Measurements from ENCODE around the gene PVRIG.
"Not testable (repeated sequence)": the region's sequence is repeated elsewhere in the genome, so short reads cannot be mapped to it uniquely, and the experiment has no call there.

Gene PVRIG

DNA sequence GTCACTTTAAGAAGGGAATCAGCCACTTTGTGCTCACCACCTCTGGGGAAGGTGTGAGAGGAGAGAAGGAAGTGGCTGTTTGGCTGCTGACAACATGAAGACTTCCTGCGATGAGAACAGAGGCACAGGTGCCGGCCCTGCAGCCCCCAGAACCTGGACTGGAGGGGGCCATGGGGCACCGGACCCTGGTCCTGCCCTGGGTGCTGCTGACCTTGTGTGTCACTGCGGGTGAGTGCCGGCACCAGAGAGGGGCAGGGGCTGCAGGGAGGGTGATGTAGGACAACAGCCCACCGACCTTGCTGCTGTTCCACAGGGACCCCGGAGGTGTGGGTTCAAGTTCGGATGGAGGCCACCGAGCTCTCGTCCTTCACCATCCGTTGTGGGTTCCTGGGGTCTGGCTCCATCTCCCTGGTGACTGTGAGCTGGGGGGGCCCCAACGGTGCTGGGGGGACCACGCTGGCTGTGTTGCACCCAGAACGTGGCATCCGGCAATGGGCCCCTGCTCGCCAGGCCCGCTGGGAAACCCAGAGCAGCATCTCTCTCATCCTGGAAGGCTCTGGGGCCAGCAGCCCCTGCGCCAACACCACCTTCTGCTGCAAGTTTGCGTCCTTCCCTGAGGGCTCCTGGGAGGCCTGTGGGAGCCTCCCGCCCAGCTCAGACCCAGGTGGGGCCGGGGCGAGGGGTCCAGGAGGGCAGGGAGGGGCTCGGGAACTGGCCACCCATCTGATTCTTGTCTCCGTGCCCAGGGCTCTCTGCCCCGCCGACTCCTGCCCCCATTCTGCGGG lies at the start of gene PVRIG:
TSS of gene PVRIG (plus strand) at position 149 of the 785 bp plus-strand sequence. CDS start at position 171, 22 bp downstream.
- not testable (repeated sequence) for DNase-seq (ENCODE audit: low spot score)

DNA sequence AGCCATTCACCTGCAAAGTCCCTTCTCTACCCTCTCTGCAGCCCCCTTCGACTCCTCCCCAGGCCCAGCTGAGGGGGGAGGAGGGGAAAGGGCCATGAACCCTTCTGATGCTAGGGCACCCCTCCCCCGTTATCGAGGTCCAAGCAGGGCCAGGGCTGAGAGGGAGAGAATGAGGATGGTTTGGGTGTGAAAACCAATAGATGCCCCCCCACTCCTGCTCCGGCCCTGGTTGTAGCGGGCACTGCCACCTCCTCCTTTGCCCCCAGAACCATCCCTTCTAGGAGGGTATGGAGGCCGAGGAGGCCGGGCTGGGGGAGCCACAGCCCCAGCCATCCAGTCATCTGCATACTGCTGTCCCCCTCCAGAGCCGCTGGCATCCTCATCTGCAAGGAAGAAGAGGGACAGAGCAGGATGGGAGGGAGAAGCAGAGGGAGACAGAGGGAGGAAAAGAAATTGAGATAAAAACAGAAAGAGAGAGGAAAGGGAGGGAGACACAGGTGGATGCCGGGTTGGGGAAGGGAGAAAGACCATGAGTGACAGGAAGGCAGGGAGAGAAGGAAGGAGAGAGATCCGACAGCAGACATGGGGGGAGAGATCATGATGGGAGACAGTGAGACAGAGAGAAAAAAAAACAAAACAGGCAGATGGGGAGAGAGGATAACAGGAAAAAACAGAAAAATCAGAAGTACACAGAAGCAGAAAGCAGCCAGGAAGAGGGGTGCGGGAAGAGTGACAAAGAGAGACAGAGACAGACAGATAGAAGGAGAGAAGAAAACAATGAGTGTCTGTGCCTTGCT lies 49.5 kb upstream of the PVRIG start:
- no peak for DNase-seq (ENCODE audit: low spot score)

DNA sequence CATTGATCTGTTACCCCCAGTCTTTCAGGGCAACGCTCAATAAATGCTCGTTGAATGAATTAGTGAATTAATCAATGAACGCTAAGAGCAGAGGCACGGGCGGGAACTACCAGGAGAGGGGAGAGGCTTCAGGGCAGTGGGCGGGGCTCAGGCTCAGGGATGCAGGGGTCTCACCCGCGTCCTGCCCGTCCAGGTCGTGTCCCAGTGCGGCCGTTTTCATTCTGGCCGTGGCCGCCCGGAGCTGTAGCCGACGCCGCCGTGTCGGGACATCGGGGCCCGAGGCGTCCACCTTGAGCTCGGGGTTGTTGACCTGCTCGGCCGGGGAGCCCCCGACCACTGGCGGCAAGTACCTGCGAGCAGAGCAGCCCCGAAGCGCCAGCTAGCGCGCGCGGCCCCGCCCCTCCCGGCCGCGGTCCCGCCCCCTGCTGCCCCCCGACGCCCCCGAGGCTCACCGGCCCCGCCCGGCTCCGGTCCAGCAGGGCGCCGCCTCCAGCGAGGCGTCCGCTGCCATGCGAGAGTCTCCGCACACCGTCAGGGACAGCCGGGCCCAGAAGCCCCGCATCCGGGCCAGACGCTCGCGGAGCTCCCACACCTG lies 48.6 kb upstream of the PVRIG start:
- no peak for DNase-seq (ENCODE audit: low spot score)

DNA sequence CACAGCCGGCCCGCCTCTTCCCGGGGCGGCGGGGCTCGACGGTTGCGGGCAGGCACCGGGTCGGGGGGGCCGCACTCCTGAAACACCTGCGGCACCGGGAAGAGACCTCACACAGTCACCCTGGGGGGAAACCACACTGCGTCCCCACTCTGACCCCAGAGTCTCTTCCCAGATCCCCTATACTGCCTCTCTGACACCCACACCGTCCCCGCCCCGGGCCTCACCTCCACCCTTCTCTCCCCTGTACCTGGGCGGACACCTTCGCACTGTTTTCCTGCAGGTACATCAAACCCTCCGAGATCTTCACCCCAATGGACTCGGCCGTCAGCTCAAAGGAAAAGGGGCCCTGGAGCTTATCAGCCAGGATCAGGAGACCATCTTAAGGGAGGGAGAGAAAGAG lies 47.9 kb upstream of the PVRIG start:
- DNase-seq (ENCODE audit: low spot score), result no peak

DNA sequence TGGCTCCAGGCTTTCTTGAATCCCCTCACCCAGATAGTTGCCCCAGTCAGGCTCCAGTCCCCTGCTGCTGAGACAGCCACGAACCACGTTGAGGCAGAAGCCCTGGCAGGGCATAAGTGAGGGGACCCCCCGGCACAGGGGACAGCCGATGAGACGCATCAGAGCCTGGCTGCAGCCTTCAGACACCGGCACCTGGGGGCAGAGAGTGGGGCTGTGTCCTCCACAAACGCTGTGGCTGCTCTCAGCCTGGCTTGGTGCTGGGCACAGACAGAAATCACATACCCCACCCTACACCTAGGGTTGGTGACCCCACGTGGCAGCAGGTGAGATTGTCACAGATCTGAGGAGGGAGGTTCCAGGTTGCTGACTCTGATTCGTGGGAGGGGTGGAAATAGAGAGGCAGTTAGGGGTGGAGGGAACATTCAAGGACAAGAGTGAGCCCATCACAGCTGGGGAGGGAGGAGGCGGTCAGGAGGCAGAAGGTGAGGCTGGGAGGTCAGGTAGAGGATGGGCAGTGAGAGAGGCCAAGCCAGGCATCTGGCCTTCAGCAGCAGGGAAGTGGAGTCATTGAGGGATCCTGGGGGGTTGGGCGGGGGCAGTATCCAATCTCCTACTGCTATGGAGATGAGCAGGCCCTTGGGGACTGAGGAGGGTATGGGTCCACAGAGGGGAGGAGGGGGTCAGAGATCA lies 45.8 kb upstream of the PVRIG start:
- no peak for DNase-seq (ENCODE audit: low spot score)

DNA sequence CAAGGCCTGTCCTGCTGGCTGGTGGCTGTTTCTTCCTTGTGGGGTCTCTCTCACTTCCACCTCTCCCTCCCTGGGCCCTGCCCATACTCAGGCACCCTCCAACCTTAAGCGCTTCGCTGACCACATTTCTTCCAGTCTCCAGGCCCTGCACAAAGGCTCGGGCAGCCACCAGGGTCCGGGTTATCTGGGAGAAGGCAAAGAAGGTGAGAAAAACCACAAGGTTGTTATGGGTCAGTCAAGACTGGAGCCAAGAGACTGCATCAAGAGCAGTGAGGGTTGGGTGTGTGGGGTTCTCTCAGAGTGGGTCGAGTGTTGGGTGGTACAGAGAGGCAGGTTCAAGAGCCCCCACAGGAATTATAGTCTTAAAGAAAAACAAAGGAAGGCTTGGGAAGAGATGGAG lies 45.2 kb upstream of the PVRIG start:
- no peak for DNase-seq (ENCODE audit: low spot score)

DNA sequence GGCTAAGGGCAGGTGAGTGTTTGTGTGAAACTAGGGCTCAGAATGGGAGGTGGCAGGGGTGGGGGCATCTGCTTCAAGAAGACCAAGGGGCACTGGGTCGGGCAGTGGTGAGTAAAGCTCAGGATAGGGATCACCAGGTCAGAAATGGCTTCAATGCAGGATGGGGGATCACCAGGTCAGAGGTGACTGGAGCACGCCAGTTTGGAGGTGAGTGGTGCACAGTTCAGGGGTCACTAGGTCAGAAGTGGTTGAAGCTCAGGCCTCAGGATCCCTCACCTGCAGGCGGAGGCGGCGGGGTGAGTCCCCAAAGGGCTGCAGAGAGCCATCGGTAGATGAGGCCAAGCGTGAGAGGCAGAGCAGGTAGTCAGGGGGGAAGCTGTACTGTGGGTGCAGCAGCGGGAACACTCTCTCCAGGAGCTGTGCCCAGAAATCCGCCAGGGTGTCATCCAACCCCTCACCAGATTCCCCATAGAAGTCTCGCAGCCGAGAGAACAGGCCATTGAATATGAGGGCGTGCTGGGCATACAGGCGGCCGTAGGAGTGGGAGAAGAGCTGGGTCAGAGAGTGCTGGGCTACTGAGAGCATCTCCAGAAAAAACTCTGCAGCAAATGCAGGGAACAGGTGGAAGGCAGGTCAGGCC lies 44.3 kb upstream of the PVRIG start:
- DNase-seq (ENCODE audit: low spot score), result no peak

DNA sequence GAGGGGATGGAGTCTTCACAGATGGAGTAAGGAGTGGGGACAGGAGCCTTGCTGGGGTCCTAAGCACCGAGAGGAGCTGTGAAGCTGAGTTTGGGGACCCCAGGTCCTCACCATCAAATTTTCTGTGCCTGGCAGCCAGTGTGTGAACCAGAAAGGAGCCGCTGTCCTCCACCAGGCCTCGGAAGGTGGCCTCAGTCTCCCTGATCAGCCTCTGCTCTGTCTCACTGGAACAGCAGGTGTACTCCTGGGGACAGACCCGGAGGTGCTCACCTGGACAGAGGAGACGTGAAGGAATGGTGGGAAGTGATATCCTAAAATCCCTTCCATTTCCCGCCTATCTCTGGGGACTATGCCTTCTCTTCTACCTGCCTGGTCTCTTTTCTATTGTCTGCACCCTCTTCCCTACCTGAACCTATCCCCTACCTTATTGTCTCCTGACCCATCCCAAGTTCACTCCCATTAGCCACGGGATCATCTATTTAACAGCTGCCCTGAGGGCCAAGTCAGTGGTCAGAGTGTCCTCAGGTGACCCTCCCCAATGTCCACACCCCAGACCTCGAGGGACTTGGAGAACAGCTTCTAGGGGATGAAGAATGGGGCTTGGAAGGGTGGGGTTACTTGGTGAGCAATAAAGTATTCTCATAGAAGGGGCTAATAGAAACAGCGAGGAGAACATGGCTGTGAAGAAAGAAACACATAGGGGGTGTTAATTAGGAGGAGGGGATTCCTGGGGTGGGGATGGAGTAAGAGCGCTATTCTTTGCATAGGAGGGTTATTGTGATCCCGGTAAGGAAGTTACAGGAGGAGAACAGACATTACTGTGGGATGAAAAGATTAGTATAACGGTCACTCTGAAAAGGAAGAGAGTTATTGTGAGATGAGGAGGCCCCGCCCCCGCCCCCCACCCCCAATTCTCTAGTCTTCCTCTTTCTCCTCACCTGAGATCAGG lies 43.4 kb upstream of the PVRIG start:
- no peak for DNase-seq (ENCODE audit: low spot score)

DNA sequence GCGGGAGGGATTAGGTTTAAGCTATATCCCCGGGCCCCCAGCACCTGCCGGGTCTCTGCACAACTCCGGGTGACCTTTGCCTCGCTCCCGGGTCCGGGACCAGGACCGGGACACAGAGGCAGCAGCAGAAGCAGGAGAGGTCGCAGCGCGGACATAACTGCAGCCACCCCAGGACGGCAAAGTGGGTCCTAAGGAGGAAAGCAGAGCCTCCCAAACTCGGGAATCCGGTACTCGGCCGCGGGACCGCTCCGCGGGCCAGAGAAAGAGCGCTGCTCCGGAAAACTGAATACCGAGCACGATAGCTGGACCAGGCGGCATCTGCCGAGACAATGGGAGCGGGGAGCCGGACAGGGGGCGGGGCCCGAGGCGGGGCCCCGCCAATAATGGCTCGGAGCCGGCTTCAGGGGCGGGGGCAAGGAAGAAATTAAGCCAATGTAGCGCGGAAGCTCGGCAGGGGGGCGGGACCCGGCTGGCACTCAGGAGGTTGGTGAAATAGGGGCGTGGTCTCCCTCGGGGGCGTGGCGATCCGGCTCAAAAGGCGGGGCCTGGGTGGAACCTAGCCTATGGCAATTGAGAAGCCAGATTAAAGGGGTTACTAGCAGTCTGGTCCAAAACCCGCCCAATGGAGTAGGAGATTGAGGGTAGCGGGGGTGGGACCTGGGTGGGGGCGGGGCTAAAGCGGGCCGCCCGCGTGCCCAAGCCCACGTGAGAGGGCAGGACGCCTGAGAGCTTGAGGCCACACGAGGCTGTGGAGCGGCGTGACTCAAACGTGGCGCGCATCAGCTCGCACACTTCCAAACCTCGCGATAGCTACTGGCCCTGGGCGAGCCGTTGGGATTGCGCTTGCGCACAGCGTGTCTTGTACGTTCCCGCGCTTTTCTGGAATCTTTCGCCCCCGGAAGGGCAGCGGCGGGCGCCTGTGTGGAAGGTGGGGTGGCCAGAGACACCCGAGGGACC lies 42.4 kb upstream of the PVRIG start, which contains the start of the genes GPC2 and STAG3:
TSS of gene GPC2 (minus strand) at position 337 of the 957 bp plus-strand sequence. CDS start at position 155, 182 bp downstream.
TSS of gene STAG3 (plus strand) at position 874 of the 957 bp plus-strand sequence. CDS start 2,639 bp downstream, outside the sequence.
- DNase-seq (ENCODE audit: low spot score), result peak; percentile 98

DNA sequence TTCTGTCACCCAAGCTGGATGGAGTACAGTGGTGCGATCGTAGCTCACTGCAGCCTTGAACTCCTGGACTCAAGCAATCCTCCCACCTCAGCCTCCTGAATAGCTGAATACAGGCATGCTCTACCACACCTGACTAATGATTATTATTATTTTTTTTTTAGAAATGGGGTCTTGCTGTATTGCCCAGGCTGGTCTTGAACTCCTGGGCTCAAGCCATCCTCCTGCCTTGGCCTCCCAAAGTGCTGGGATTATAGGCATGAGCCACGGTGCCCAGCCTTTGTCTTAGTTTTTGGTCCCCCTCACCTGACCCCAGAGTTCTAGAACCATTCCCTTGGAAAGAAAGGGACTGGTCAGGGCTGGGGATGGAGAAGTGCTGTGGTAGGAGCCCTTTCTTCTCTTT lies 39.7 kb upstream of the PVRIG start:
- DNase-seq (ENCODE audit: low spot score), result not testable (repeated sequence)

DNA sequence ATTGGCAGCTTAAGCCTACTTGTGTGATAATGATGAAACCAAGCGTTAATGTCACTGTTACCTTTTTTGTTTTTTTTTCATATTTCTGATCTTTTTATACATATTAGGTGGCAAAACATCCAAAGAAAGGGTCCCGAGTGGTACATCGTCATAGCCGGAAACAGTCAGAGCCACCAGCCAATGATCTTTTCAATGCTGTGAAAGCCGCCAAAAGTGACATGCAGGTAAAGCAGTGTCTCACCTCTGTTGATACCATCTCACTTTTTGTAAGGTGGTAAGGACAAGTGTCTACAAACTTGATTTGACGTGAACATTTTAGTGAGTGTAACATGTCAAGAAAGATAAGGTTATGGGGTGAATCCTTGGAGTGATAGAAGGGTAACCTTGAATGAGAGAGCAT lies 37.1 kb upstream of the PVRIG start:
- DNase-seq (ENCODE audit: low spot score), result not testable (repeated sequence)

DNA sequence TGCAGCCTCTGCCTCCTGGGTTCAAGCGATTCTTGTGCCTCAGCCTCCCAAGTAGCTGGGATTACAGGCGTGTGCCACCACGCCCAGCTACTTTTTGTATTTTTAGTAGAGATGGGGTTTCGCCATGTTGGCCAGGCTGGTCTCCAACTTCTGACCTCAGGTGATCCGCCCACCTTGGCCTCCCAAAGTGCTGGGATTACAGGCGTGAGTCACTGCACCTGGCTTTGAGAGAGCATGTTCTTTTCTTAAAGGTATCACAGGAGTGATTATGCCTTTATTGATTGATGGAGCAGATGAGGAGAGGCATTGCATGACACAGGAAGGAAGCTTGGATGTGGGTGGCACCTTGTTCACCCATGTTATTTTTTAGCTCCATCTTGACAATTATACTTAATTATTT lies 36.7 kb upstream of the PVRIG start:
- not testable (repeated sequence) for DNase-seq (ENCODE audit: low spot score)

DNA sequence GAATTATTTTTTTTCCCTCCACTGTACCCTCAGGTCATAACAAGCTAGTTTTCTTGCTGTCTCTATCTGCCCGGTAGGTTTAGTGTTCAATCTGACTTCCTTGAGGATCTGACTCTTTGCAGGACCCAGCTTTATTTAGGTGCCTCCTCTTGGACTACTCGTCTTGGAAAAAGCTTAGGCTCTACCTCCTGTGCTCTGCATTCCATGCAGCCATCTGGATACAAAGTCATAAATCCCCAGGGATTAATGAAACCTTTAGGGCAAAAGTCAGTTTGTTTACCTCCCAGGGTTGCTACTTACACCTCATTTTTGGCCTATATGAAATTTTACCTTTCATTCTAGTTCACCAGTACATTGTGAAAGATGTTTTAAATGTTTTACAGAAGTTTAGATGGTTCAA lies 34.0 kb upstream of the PVRIG start:
- no peak for DNase-seq (ENCODE audit: low spot score)

DNA sequence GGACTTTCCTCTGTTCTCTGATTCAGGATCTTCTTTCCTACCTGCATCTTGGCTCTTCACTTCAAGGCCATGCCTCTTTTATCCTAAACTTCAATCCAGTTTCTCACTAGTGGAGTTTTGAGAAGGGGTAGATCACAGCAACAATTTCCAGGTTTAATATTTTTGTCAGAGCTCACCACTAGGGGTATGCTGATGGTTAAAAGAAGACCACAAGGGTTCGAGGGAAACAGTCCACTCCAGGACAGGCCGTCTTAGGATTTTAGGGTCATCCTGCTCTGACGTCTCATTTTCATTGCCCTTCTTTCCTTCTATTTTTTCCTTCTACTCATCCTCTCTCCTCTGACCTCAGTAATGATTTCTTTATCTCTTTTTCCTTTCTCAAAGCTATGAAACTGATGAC lies 30.7 kb upstream of the PVRIG start:
- no peak for DNase-seq (ENCODE audit: low spot score)

DNA sequence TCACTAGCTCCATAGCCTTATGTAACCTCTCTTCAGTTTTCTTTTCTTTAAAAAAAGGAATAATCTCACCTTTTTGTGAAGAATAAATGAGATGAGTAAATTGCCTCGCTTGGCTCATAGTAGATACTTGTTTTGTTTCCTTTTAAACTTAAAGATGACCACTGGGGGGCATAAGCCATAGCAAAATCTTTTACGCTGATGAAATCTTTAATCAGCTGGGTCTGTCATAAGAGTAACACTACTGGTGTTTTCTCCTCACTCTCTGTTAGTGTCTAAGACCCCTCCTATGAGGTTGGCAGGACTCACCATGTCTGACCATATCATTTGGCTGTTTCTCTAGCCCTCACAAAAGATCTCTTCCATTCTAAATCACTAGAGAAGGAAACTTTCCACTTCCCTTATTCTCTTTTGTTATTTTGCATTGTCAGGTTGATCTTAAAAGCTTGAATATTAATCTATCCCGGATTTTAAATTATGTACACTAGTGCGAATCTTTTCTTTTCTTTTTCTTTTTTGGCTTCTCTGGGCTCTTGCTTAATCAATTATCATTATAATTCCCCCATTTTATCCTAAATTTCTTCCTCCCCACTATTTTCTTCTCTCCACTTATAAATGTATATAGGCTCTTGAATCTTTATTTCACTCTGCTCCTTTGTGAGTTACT lies 29.6 kb upstream of the PVRIG start:
- DNase-seq (ENCODE audit: low spot score), result peak; percentile 49

DNA sequence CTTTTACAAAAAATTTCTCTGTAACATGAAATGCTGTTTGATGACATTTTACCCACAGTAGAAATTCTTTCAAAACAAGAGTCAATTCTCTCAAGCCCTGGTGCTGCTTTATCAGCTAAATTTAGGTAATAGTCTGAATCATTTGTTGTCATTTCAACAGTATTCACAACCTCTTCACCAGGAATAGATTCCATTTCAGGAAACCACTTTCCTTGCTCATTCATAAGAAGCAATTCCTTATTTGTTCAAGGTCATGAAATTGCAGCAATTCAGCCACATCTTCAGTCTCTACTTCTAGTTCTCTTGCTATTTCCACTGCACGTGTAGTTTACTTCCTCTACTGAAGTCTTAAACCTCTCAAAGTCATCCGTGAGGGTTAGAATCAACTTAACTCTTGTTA lies 28.0 kb upstream of the PVRIG start:
- DNase-seq (ENCODE audit: low spot score), result no peak

DNA sequence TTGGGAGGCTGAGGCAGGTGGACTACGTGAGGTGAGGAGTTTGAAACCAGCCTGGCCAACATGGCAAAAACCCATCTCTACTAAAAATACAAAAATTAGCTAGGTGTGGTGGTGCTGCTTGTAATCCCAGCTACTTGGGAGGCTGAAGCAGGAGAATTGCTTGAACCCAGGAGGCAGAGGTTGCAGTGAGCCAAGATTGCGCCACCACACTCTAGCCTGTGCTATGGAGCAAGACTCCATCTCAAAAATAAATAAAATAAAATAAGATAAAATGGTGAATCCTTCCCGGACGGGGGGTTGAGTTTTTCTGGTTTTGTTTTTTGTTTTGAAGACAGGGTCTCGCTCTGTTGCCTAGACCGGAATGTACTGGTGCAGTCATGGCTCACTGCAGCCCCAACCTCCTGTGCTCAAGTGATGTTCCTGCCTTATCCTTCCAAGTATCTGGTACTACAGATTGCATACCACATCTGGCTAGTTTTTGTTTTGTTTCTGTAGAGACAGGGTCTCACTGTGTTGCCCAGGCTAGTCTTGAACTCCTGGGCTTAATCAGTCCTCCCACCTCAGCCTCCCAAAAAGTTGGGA lies 27.4 kb upstream of the PVRIG start:
- DNase-seq (ENCODE audit: low spot score), result not testable (repeated sequence)

DNA sequence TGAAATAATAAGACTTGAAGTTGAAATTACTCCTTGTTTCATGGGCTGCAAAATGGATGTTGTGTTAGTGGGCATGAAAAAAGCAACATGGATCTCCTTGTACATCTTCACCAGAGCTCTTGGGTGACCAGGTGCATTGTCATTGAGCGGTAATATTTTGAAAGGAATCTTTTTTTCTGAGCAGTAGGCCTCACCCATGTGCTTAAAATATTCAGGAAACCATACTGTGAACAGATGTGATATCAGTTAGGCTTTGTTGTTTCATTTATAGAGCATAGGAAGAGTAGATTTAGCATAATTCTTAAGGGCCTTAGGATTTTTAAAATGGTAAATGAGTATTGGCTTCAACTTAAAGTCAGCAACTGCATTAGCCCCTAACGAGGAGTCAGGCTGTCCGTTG lies 26.8 kb upstream of the PVRIG start:
- DNase-seq (ENCODE audit: low spot score), result no peak
